ENCODE results near the gene ALX4. TPM values are rescaled to one million over a fixed set of nuclear protein-coding genes. Genes with fewer than 3 reads are reported as not detected.

The ALX4 gene
- total and polyA plus RNA-seq, 2 experiments from 2014 or later = not detected

GRCh38 chr11:44255406-44256071 is 54.4 kb downstream of the ALX4 start:
- peaks cover 15% of the 10 kb centered on the region; the same call in 1 of the 2 replicates for H3K36me3 ChIP-seq (ENCODE audit: insufficient read depth)
- Mint-ChIP-seq H3K4me1 (no peaks in the 10 kb centered on the region; the same call in 2 of the 3 replicates), H3K36me3 (ENCODE audit: low read depth) (peaks cover 27% of the 10 kb centered on the region), H3K27me3 (ENCODE audit: insufficient read depth, low read depth, poor library complexity) (no peaks in the 10 kb centered on the region), H3K9me3 (peaks cover 20% of the 10 kb centered on the region), H3K4me3 (no peak overlapping the region), H3K27ac (no peak overlapping the region)
- H4K20me1 ChIP-seq (replicated peaks; ENCODE audit: insufficient read depth) = no peaks in the 10 kb centered on the region
- H3K79me2 ChIP-seq (replicated peaks; ENCODE audit: insufficient read depth) = no peaks in the 10 kb centered on the region
- H3K4me2 ChIP-seq = no peak overlapping the region
- H3K4me1 ChIP-seq (ENCODE audit: insufficient read depth) = no peaks in the 10 kb centered on the region
- TF ChIP-seq ETS1 (IDR thresholded peaks at IDR 0.05) (no peak), EZH2 (IDR thresholded peaks at IDR 0.05; ENCODE audit: low read depth, unreplicated experiment) (no peak), REST (IDR thresholded peaks at IDR 0.05; ENCODE audit: unreplicated experiment) (no peak), ZNF331 (CRISPR knock-in tag; IDR thresholded peaks at IDR 0.05; ENCODE audit: low read depth) (no peak), JUNB (IDR thresholded peaks at IDR 0.05; ENCODE audit: unreplicated experiment) (no peak), EZH2phosphoT487 (IDR thresholded peaks at IDR 0.05; ENCODE audit: unreplicated experiment) (no peak), CTCF (conservative IDR thresholded peaks at IDR 0.05; ENCODE audit: low read depth in 2 of 2) (no peak), NANOG (IDR thresholded peaks at IDR 0.05; ENCODE audit: borderline replicate concordance) (no peak), CREB1 (CRISPR knock-in tag; IDR thresholded peaks at IDR 0.05; ENCODE audit: low read depth) (no peak), ZNF462 (CRISPR knock-in tag; IDR thresholded peaks at IDR 0.05) (no peak), STAT1 (IDR thresholded peaks at IDR 0.05; ENCODE audit: unreplicated experiment) (no peak), ZNF114 (CRISPR knock-in tag; IDR thresholded peaks at IDR 0.05) (no peak)
- ATAC-seq (no peak), DNase-seq (ENCODE audit: low spot score) (no peak)
- no peaks in the 10 kb centered on the region for H3F3A ChIP-seq (replicated peaks; ENCODE audit: low read depth)
- no peak overlapping the region for H3K4me3 ChIP-seq
- H3K27me3 ChIP-seq (ENCODE audit: insufficient read depth) = no peaks in the 10 kb centered on the region
- peaks cover 11% of the 10 kb centered on the region; the same call in 1 of the 2 replicates for H3K9me2 ChIP-seq (ENCODE audit: insufficient read depth)
- H2AFZ ChIP-seq = no peak overlapping the region
- H3K27ac ChIP-seq (ENCODE audit: low read depth) = no peak overlapping the region

All from GM23338 (cell line).